CD4-positive, alpha-beta T cell (primary cell): ENCODE measurements around the gene TP53BP2. TPM values are rescaled to one million over a fixed set of nuclear protein-coding genes. Genes with fewer than 3 reads are reported as not detected.

Experiments used
- ATAC-seq: fragments of 200-7000 bp; cut with Tn5 transposase; one replicate; pipeline ENCODE4 v1.10.0; 2022; ENCODE audit warnings: mild to moderate bottlenecking; ENCODE audit not compliant: poor library complexity
- CTCF ChIA-PET: fragments of 350-600 bp; sonication (Branson Sonifier 250); formaldehyde crosslinking; loops from one replicate; lab custom pipeline; 2021; ENCODE audit warnings: antibody characterized with exemption, inconsistent platforms; lab: Charles Lee
- POLR2A ChIA-PET: fragments of 350-600 bp; sonication (Branson Sonifier 250); formaldehyde crosslinking; loops from one replicate; lab custom pipeline; 2021; ENCODE audit warnings: antibody characterized with exemption, inconsistent platforms; lab: Charles Lee
- DNase-seq, 14 experiments: peaks; one replicate each; pipeline ENCODE4 v3.0.0-alpha.2; 2013 to 2020; ENCODE audit warnings: mixed read lengths in 2 of 14
- H3K27ac ChIP-seq, 2 donors: one replicate each; pipeline versions ENCODE4 v1.5.1 to v1.7.0; 2013; ENCODE audit warnings: low read length in 2 of 2, low read depth in 1 of 2, mild to moderate bottlenecking in 1 of 2
- H3K27me3 ChIP-seq, 2 experiments: 1 replicate in 1 of 2; 2 replicates in 1 of 2; pipeline versions ENCODE4 v1.6.1 to v1.7.0; 2013; ENCODE audit warnings: low read length in 2 of 2, control low read depth in 1 of 2, mild to moderate bottlenecking in 1 of 2, moderate library complexity in 1 of 2; ENCODE audit not compliant: insufficient read depth in 2 of 2, control insufficient read depth in 1 of 2
- H3K36me3 ChIP-seq: one replicate; pipeline ENCODE4 v1.6.1; 2013; ENCODE audit warnings: low read length, control low read depth; ENCODE audit not compliant: insufficient read depth
- H3K4me1 ChIP-seq: one replicate; pipeline ENCODE4 v1.6.1; 2013; ENCODE audit warnings: low read length, control low read depth; ENCODE audit not compliant: insufficient read depth
- H3K4me3 ChIP-seq: one replicate; pipeline ENCODE4 v1.5.1; 2013; ENCODE audit warnings: mild to moderate bottlenecking, low read length, moderate library complexity
- H3K9me3 ChIP-seq, 2 experiments: 1 replicate in 1 of 2; 2 replicates in 1 of 2; pipeline versions ENCODE4 v1.6.1 to v1.7.0; 2013; ENCODE audit warnings: low read length in 2 of 2, mild to moderate bottlenecking in 2 of 2, control low read depth in 1 of 2, moderate library complexity in 1 of 2; ENCODE audit not compliant: control insufficient read depth in 1 of 2, insufficient read depth in 1 of 2
- H3K27ac Mint-ChIP-seq: one replicate; pipeline ENCODE4 v1.8.0; 2020; ENCODE audit warnings: mixed read lengths
- H3K27me3 Mint-ChIP-seq: one replicate; pipeline ENCODE4 v1.8.0; 2021; ENCODE audit warnings: mixed read lengths
- H3K36me3 Mint-ChIP-seq: one replicate; pipeline ENCODE4 v1.8.0; 2021; ENCODE audit warnings: low read depth, mixed read lengths
- H3K4me1 Mint-ChIP-seq: one replicate; pipeline ENCODE4 v1.8.0; 2021; ENCODE audit warnings: low read depth, mixed read lengths
- H3K4me3 Mint-ChIP-seq: one replicate; pipeline ENCODE4 v1.8.0; 2020; ENCODE audit warnings: mild to moderate bottlenecking, mixed read lengths
- H3K9me3 Mint-ChIP-seq: one replicate; pipeline ENCODE4 v1.8.0; 2020; ENCODE audit warnings: mixed read lengths
- CTCF ChIP-seq: fragments of 200-600 bp; IDR thresholded peaks from one replicate; pipeline ENCODE4 v1.8.0; 2022; ENCODE audit warnings: antibody characterized with exemption, mild to moderate bottlenecking
- intact Hi-C, 2 experiments: fragments of 100-400 bp; cut with DNase I in 1 of 2; cut with micrococcal nuclease in 1 of 2; formaldehyde crosslinking; loops; one replicate each; pipeline versions ENCODE4 v1.15.1 to v1.9.0; 2023 to 2025; cut with DNase I, micrococcal nuclease
- total RNA-seq, 174 experiments: library from RNA in 2 of 174; stranded (reverse) in 2 of 174; gene quantifications; one replicate each; pipeline ENCODE4 v1.2.3 and lab custom pipeline; 2021 to 2026

The TP53BP2 gene
- total RNA-seq, 2 experiments from 2014 or later = 104 to 119 TPM

GRCh38 chr1:223761411-223761810 is 84.3 kb downstream of the TP53BP2 start:
- H3K4me1 ChIP-seq = no peaks in the 10 kb centered on the region
- no peaks in the 10 kb centered on the region for H3K9me3 ChIP-seq
- ChIA-PET CTCF (interaction anchor here (0.8 to 1.2 kb wide), 2 partner anchors 12 to 65 kb away, joined by 4 to 5 read pairs; no protein-coding TSS in a partner anchor), POLR2A (no interaction called here)
- H3K4me3 ChIP-seq = no peak overlapping the region
- Mint-ChIP-seq H3K27me3 (no peaks in the 10 kb centered on the region), H3K36me3 (peaks cover 98% of the 10 kb centered on the region), H3K9me3 (no peaks in the 10 kb centered on the region), H3K4me3 (no peak overlapping the region), H3K27ac (no peak overlapping the region), H3K4me1 (no peaks in the 10 kb centered on the region)
- intact Hi-C loops = no loop called here
- no peak for TF ChIP-seq CTCF
- peaks cover 96% of the 10 kb centered on the region for H3K36me3 ChIP-seq
- H3K27me3 ChIP-seq = no peaks in the 10 kb centered on the region
- H3K27ac ChIP-seq = no peak overlapping the region
- no peak for DNase-seq
- no peak for ATAC-seq

GRCh38 chr1:223760833-223761232 is 84.9 kb downstream of the TP53BP2 start:
- Mint-ChIP-seq H3K36me3 (peaks cover 98% of the 10 kb centered on the region), H3K27me3 (no peaks in the 10 kb centered on the region), H3K27ac (no peak overlapping the region), H3K9me3 (no peaks in the 10 kb centered on the region), H3K4me3 (no peak overlapping the region), H3K4me1 (no peaks in the 10 kb centered on the region)
- no peak for TF ChIP-seq CTCF
- ChIA-PET CTCF (interaction anchor here (0.8 to 1.2 kb wide), 2 partner anchors 12 to 65 kb away, joined by 4 to 5 read pairs; no protein-coding TSS in a partner anchor), POLR2A (no interaction called here)
- Histone ChIP-seq H3K27ac (no peak overlapping the region), H3K4me3 (no peak overlapping the region), H3K4me1 (no peaks in the 10 kb centered on the region), H3K9me3 (no peaks in the 10 kb centered on the region), H3K36me3 (peaks cover 96% of the 10 kb centered on the region), H3K27me3 (no peaks in the 10 kb centered on the region)
- intact Hi-C loops = no loop called here
- DNase-seq (no peak), ATAC-seq (no peak)

- intact Hi-C loops = no loop called here
- TF ChIP-seq CTCF = no peak
- Mint-ChIP-seq H3K9me3 (no peaks in the 10 kb centered on the region), H3K27me3 (no peaks in the 10 kb centered on the region), H3K4me3 (no peak overlapping the region), H3K27ac (no peak overlapping the region), H3K4me1 (no peaks in the 10 kb centered on the region), H3K36me3 (peaks cover 92% of the 10 kb centered on the region)
- peaks cover 97% of the 10 kb centered on the region for H3K36me3 ChIP-seq
- no peaks in the 10 kb centered on the region for H3K9me3 ChIP-seq
- no peak overlapping the region for H3K4me3 ChIP-seq
- CTCF ChIA-PET = no interaction called here
- POLR2A ChIA-PET = no interaction called here
- no peak overlapping the region for H3K27ac ChIP-seq
- H3K27me3 ChIP-seq = no peaks in the 10 kb centered on the region
- DNase-seq = no peak
- no peak for ATAC-seq
- H3K4me1 ChIP-seq = no peaks in the 10 kb centered on the region
Measured at GRCh38 chr1:223759273-223759672, 86.5 kb downstream of the TP53BP2 start.
